GM21390 (cell line): ENCODE data around the gene ITGAL.
"Not testable (repeated sequence)": the region's sequence is repeated elsewhere in the genome, so short reads cannot be mapped to it uniquely, and the experiment has no call there.

Experiments
- ATAC-seq: cut with Tn5 transposase; IDR thresholded peaks from one replicate; pipeline ENCODE4 v1.9.1; 2021; ENCODE audit not compliant: unreplicated experiment

Gene ITGAL

GRCh38 chr16:30526137-30526822 is 53.7 kb downstream of the ITGAL start, which contains the start of gene ZNF768:
TSS of gene ZNF768 (minus strand) at chr16:30526566. CDS start at chr16:30526413, 153 bp downstream.
- ATAC-seq: peak; percentile 20

- ATAC-seq: peak; percentile 76
Measured at GRCh38 chr16:30526823-30527634, 54.5 kb downstream of the ITGAL start.

GRCh38 chr16:30527635-30528178 is 55.2 kb downstream of the ITGAL start:
- peak; percentile 11 for ATAC-seq

GRCh38 chr16:30528799-30529457 is 56.4 kb downstream of the ITGAL start:
- no peak for ATAC-seq

GRCh38 chr16:30530163-30531037 is 57.9 kb downstream of the ITGAL start:
- ATAC-seq: no peak

- no peak for ATAC-seq
Measured at GRCh38 chr16:30532285-30533145, 60.0 kb downstream of the ITGAL start.

GRCh38 chr16:30533146-30533522 is 60.6 kb downstream of the ITGAL start:
- ATAC-seq: no peak

- ATAC-seq: no peak
Measured at GRCh38 chr16:30533748-30534367, 61.3 kb downstream of the ITGAL start.

GRCh38 chr16:30534368-30535105 is 62.0 kb downstream of the ITGAL start, which contains the start of gene ZNF747:
TSS of gene ZNF747 (minus strand) at chr16:30534858. CDS start at chr16:30534679, 179 bp downstream.
- ATAC-seq: no peak

GRCh38 chr16:30535106-30535776 is 62.7 kb downstream of the ITGAL start:
- no peak for ATAC-seq

- ATAC-seq: no peak
Measured at GRCh38 chr16:30535777-30536190, 63.2 kb downstream of the ITGAL start.

GRCh38 chr16:30536391-30537024 is 64.0 kb downstream of the ITGAL start:
- not testable (repeated sequence) for ATAC-seq

- no peak for ATAC-seq
Measured at GRCh38 chr16:30539000-30539964, 66.7 kb downstream of the ITGAL start.

GRCh38 chr16:30539986-30540526 is 67.5 kb downstream of the ITGAL start:
- ATAC-seq: not testable (repeated sequence)

GRCh38 chr16:30540916-30541464 is 68.4 kb downstream of the ITGAL start:
- ATAC-seq: not testable (repeated sequence)
